Right lobe of liver (tissue), 6 donors: ENCODE measurements around the gene LRRC7. TPM values are rescaled to one million over a fixed set of nuclear protein-coding genes. Genes with fewer than 3 reads are reported as not detected.

Source experiments
- ATAC-seq, 4 donors: fragments of 200-7000 bp; cut with Tn5 transposase; one replicate each; pipeline ENCODE4 v1.9.1; 2020; ENCODE audit warnings: mild to moderate bottlenecking in 4 of 4, moderate library complexity in 4 of 4
- DNase-seq, 3 donors: peaks; one replicate each; pipeline ENCODE4 v3.0.0-alpha.2; 2020
- H3K27ac ChIP-seq, 3 donors: fragments of 200-600 bp; one replicate each; pipeline ENCODE4 v1.8.0; 2022
- H3K27me3 ChIP-seq, 2 donors: fragments of 200-600 bp; one replicate each; pipeline ENCODE4 v1.8.0; 2022
- H3K36me3 ChIP-seq, 4 donors: fragments of 200-600 bp; sonication (generic) in 1 of 4; one replicate each; pipeline versions ENCODE4 v1.5.1 to v1.8.0; 2017 to 2022; ENCODE audit warnings: control low read depth in 1 of 4
- H3K4me1 ChIP-seq, 4 donors: fragments of 200-600 bp; sonication (generic) in 1 of 4; one replicate each; pipeline versions ENCODE4 v1.5.1 to v1.8.0; 2017 to 2022; ENCODE audit warnings: control low read depth in 1 of 4
- H3K4me3 ChIP-seq, 3 donors: fragments of 200-600 bp; one replicate each; pipeline ENCODE4 v1.8.0; 2022
- H3K9me3 ChIP-seq, 4 donors: fragments of 200-600 bp; sonication (generic) in 1 of 4; one replicate each; pipeline versions ENCODE4 v1.5.1 to v1.8.0; 2017 to 2022; ENCODE audit warnings: control low read depth in 1 of 4
- CTCF ChIP-seq, 4 donors: fragments of 200-600 bp in 3 of 4; fragments of 450-650 bp in 1 of 4; IDR thresholded peaks; one replicate each; pipeline versions ENCODE4 v1.5.1 to v1.8.0; 2016 to 2022; ENCODE audit warnings: antibody characterized with exemption in 4 of 4, mild to moderate bottlenecking in 2 of 4
- POLR2A ChIP-seq: fragments of 450-650 bp; IDR thresholded peaks from one replicate; pipeline ENCODE4 v1.6.1; 2017; ENCODE audit warnings: antibody characterized with exemption, mild to moderate bottlenecking
- WGBS: methylation state at CpG from one replicate; pipeline ENCODE4 v1.1.6; 2018; ENCODE audit warnings: low coverage, low lambda C conversion rate; ENCODE audit not compliant: insufficient coverage; ENCODE audit errors: missing lambda C conversion rate; 5-methylcytosine and 5-hydroxymethylcytosine counted together
- intact Hi-C, 2 donors: fragments of 100-400 bp; cut with DNase I; formaldehyde crosslinking; loops; one replicate each; pipeline versions ENCODE4 v1.11.2 to v1.14.1; 2022
- total RNA-seq, 6 experiments: library from RNA; depleted of rRNA in 2 of 6; stranded (reverse); fragments of >200 nt in 2 of 6; fragmentation: NEBNext Ultra II Directional in 3 of 6; extraction: Animal tissue kit (Norgen Biotek cat#: 25700) in 3 of 6; gene quantifications; one replicate each; pipeline versions ENCODE4 v1.1.0 to v1.2.4, GENCODE V29; 2016 to 2023
- donor health status: DM: no; HTN: yes; CAD: no.
- donor health status: DM: no; HTN: no; CAD: no.
- donor health status: DM: no; HTN: no; CAD: no.
- donor health status: DM: no; HTN: yes; CAD: no.
- donor health status: DM: no; HTN: yes; CAD: no.

The LRRC7 gene
- total RNA-seq, 6 experiments from 2014 or later = 0.06 to 0.66 (median 0.22) TPM

- WGBS = 63% methylated on average over 5 of the region's 5 CpGs
- Histone ChIP-seq H3K27ac (no peak overlapping the region), H3K27me3 (no peaks in the 10 kb centered on the region), H3K4me1 (no peaks in the 10 kb centered on the region), H3K9me3 (no peaks in the 10 kb centered on the region), H3K36me3 (no peaks in the 10 kb centered on the region), H3K4me3 (no peak overlapping the region)
- ATAC-seq (no peak), DNase-seq (no peak)
- intact Hi-C loops = no loop called here
- no peak for TF ChIP-seq CTCF (IDR thresholded peaks at IDR 0.05)
These were observed 81.8 kb downstream of the LRRC7 start for GRCh38 chr1:69649383-69649990.

GRCh38 chr1:69650779-69651178, 83.1 kb downstream of the LRRC7 start:
- Histone ChIP-seq H3K9me3 (no peaks in the 10 kb centered on the region), H3K27ac (no peak overlapping the region), H3K36me3 (no peaks in the 10 kb centered on the region), H3K27me3 (no peaks in the 10 kb centered on the region), H3K4me3 (no peak overlapping the region), H3K4me1 (no peaks in the 10 kb centered on the region)
- intact Hi-C loops = no loop called here
- 69% methylated on average over 3 of the region's 3 CpGs for WGBS
- DNase-seq (no peak), ATAC-seq (no peak)
- TF ChIP-seq CTCF (IDR thresholded peaks at IDR 0.05) (no peak), POLR2A (no peak)

DNA sequence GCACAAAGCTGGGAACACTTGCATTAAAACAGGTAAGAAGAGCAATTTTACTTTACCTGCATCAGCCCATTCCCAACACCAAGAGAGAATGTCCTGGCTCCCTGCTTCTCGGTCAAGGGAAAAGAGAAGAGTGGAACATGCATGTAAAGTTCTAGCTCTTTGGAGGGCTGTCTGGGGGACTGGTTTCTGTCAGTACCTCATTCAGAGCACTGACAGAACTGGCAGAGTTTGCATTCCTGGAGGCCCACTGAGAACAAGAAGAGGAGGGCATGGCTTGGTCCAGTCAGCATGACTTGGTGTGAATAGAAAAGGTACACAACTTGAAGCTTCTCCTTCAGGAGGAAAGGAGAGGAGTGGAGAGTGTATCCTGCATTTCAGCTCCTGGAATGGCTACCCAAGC, 83.9 kb downstream of the LRRC7 start:
- Histone ChIP-seq H3K4me1 (no peaks in the 10 kb centered on the region), H3K27ac (no peak overlapping the region), H3K9me3 (no peaks in the 10 kb centered on the region), H3K4me3 (no peak overlapping the region), H3K27me3 (no peaks in the 10 kb centered on the region), H3K36me3 (no peaks in the 10 kb centered on the region)
- no peak for TF ChIP-seq POLR2A
- no peak for TF ChIP-seq CTCF (IDR thresholded peaks at IDR 0.05)
- 21% methylated on average over 1 of the region's 1 CpG for WGBS
- no peak for ATAC-seq
- DNase-seq = no peak
- intact Hi-C loops = no loop called here

GRCh38 chr1:69657971-69658370, 90.2 kb downstream of the LRRC7 start:
- H3K36me3 ChIP-seq = no peaks in the 10 kb centered on the region
- no peak overlapping the region for H3K27ac ChIP-seq
- ATAC-seq (no peak), DNase-seq (no peak)
- intact Hi-C loops = no loop called here
- no peaks in the 10 kb centered on the region for H3K4me1 ChIP-seq
- TF ChIP-seq CTCF (IDR thresholded peaks at IDR 0.05) (no peak), POLR2A (no peak)
- no peaks in the 10 kb centered on the region for H3K27me3 ChIP-seq
- H3K9me3 ChIP-seq = no peaks in the 10 kb centered on the region
- no peak overlapping the region for H3K4me3 ChIP-seq

DNA sequence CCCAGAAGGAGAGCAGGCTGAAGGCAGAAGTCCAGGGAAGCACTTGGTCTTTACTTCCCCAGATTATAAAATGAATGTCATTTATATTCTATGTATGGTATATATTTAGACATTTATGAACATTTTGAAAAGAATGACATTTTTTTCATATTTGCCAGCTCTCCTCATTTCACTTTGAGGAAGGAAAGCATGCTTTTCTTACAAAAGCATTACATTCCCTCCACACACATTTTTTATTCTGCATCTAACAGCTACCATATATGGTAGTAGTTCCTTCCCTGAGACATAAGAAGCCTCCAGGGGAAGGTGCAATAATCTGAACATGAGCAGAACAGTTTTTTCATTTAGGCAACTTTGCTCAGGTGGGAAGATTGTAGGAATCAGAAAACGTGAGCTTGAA, 94.0 kb downstream of the LRRC7 start:
- Histone ChIP-seq H3K4me1 (no peaks in the 10 kb centered on the region), H3K27me3 (no peaks in the 10 kb centered on the region), H3K27ac (no peak overlapping the region), H3K4me3 (no peak overlapping the region), H3K36me3 (no peaks in the 10 kb centered on the region), H3K9me3 (no peaks in the 10 kb centered on the region)
- 29% methylated on average over 1 of the region's 1 CpG for WGBS
- TF ChIP-seq POLR2A = no peak
- no peak for TF ChIP-seq CTCF (IDR thresholded peaks at IDR 0.05)
- intact Hi-C loops = no loop called here
- DNase-seq (no peak), ATAC-seq (no peak)
